ENCODE measurements around the gene GBX1. TPM values are rescaled to one million over a fixed set of nuclear protein-coding genes. Genes with fewer than 3 reads are reported as not detected.
A peak's percentile ranks its signal among the peaks of the same experiment; 100 is the strongest.

Gene GBX1
- total RNA-seq, 1 experiment from 2014 or later: not detected

GRCh38 chr7:151142686-151143040 lies 24.8 kb downstream of the GBX1 start:
- TF ChIP-seq EMX1 (CRISPR knock-in tag; IDR thresholded peaks at IDR 0.05): no peak
- no peak for TF ChIP-seq AFF4 (CRISPR knock-in tag; IDR thresholded peaks at IDR 0.05; ENCODE audit: borderline replicate concordance)
- no peak for TF ChIP-seq NFE2L1 (CRISPR knock-in tag; IDR thresholded peaks at IDR 0.05)
- TF ChIP-seq ERG (CRISPR knock-in tag; IDR thresholded peaks at IDR 0.05): no peak
- TF ChIP-seq PRRX2 (CRISPR knock-in tag; IDR thresholded peaks at IDR 0.05): no peak
- TF ChIP-seq ZNF317 (CRISPR knock-in tag; IDR thresholded peaks at IDR 0.05; ENCODE audit: borderline replicate concordance, low read depth): no peak
- no peak for TF ChIP-seq ZBTB21 (CRISPR knock-in tag; IDR thresholded peaks at IDR 0.05; ENCODE audit: borderline replicate concordance)
- no peak for TF ChIP-seq CDX4 (CRISPR knock-in tag; IDR thresholded peaks at IDR 0.05; ENCODE audit: borderline replicate concordance)
- peaks cover 19% of the 10 kb centered on the region for H3K4me1 Mint-ChIP-seq
- H3K27ac Mint-ChIP-seq: no peak overlapping the region
- H3K4me3 Mint-ChIP-seq: no peak overlapping the region
- no peaks in the 10 kb centered on the region for H3K27me3 Mint-ChIP-seq (ENCODE audit: low read depth)
- POLR2A ChIA-PET: no interaction called here
- DNase-seq (ENCODE audit: low spot score): no peak
- no peak for ATAC-seq
- CTCF ChIA-PET: interaction anchor here (0.7 to 3.2 kb wide), 7 partner anchors 19 to 102 kb away, joined by 3 to 11 read pairs (median 5); partner anchors contain the start of genes ABCF2 and GBX1
- H3K36me3 Mint-ChIP-seq: peaks cover 27% of the 10 kb centered on the region
- no peaks in the 10 kb centered on the region for H3K9me3 Mint-ChIP-seq

GRCh38 chr7:151141855-151142685 lies 25.4 kb downstream of the GBX1 start:
- POLR2A ChIA-PET: no interaction called here
- no peak for ATAC-seq
- H3K27me3 Mint-ChIP-seq (ENCODE audit: low read depth): no peaks in the 10 kb centered on the region
- CTCF ChIA-PET: interaction anchor here (0.7 to 3.2 kb wide), 8 partner anchors 16 to 102 kb away, joined by 3 to 11 read pairs (median 4); partner anchors contain the start of gene ABCF2
- H3K36me3 Mint-ChIP-seq: peaks cover 27% of the 10 kb centered on the region
- H3K4me1 Mint-ChIP-seq: peaks cover 21% of the 10 kb centered on the region
- no peak for DNase-seq (ENCODE audit: low spot score)
- H3K4me3 Mint-ChIP-seq: no peak overlapping the region
- no peaks in the 10 kb centered on the region for H3K9me3 Mint-ChIP-seq
- TF ChIP-seq SP1 (CRISPR knock-in tag; conservative IDR thresholded peaks at IDR 0.05): no peak
- no peak for TF ChIP-seq ZNF416 (CRISPR knock-in tag; IDR thresholded peaks at IDR 0.05)
- no peak for TF ChIP-seq MLX (CRISPR knock-in tag; IDR thresholded peaks at IDR 0.05)
- no peak for TF ChIP-seq MYBL2 (CRISPR knock-in tag; IDR thresholded peaks at IDR 0.05)
- no peak for TF ChIP-seq JUN (CRISPR knock-in tag; IDR thresholded peaks at IDR 0.05)
- no peak for TF ChIP-seq ZBTB21 (CRISPR knock-in tag; IDR thresholded peaks at IDR 0.05; ENCODE audit: borderline replicate concordance)
- H3K27ac Mint-ChIP-seq: peak overlapping the region; percentile 89

- no peak overlapping the region; the same call in 1 of the 2 replicates for H3K27ac Mint-ChIP-seq
- POLR2A ChIA-PET: interaction anchor here (0.6 kb wide), 1 partner anchor 29 kb away, joined by 3 read pairs; no protein-coding TSS in a partner anchor
Measured at GRCh38 chr7:151141311-151141854, 26.1 kb downstream of the GBX1 start.

More at GRCh38 chr7:151141311-151141854, 26.1 kb downstream of the GBX1 start:
- CTCF ChIA-PET: interaction anchor here (1.0 to 3.2 kb wide), 5 partner anchors 15 to 102 kb away, joined by 4 to 11 read pairs (median 5); no protein-coding TSS in a partner anchor
- TF ChIP-seq CREB1 (CRISPR knock-in tag; IDR thresholded peaks at IDR 0.05) (no peak), TEAD1 (CRISPR knock-in tag; IDR thresholded peaks at IDR 0.05) (no peak), ATF2 (CRISPR knock-in tag; IDR thresholded peaks at IDR 0.05; ENCODE audit: borderline replicate concordance, low read depth) (no peak), ZNF396 (CRISPR knock-in tag; IDR thresholded peaks at IDR 0.05; ENCODE audit: borderline replicate concordance) (no peak), GABPB1 (CRISPR knock-in tag; IDR thresholded peaks at IDR 0.05) (no peak), ETV6 (CRISPR knock-in tag; IDR thresholded peaks at IDR 0.05) (no peak)
- peaks cover 25% of the 10 kb centered on the region for H3K4me1 Mint-ChIP-seq
- DNase-seq (ENCODE audit: low spot score): no peak
- H3K27me3 Mint-ChIP-seq (ENCODE audit: low read depth): no peaks in the 10 kb centered on the region
- no peaks in the 10 kb centered on the region for H3K9me3 Mint-ChIP-seq
- no peak overlapping the region for H3K4me3 Mint-ChIP-seq
- peaks cover 28% of the 10 kb centered on the region for H3K36me3 Mint-ChIP-seq
- ATAC-seq: no peak
